Suprapubic skin (tissue), 4 donors: ENCODE data around the gene ANO2.

Experiments
- EP300 ChIP-seq: sonication (generic); formaldehyde crosslinking; IDR thresholded peaks from one replicate; pipeline ENCODE4 v1.6.1; 2017; ENCODE audit warnings: antibody characterized with exemption
- POLR2A ChIP-seq, 2 donors: fragments of 450-650 bp; IDR thresholded peaks; one replicate each; pipeline ENCODE4 v1.6.1; 2017; ENCODE audit warnings: antibody characterized with exemption in 2 of 2, mild to moderate bottlenecking in 2 of 2, moderate library complexity in 2 of 2
- POLR2AphosphoS5 ChIP-seq, 3 donors: sonication (generic); formaldehyde crosslinking; IDR thresholded peaks; one replicate each; pipeline ENCODE4 v1.6.1; 2017; ENCODE audit warnings: antibody characterized with exemption in 3 of 3
- TF ChIP-seq, protein P1 (sequence below), 2 donors: fragments of 200-600 bp in 1 of 2; fragments of 450-650 bp in 1 of 2; sonication (generic) in 1 of 2; IDR thresholded peaks; one replicate each; pipeline ENCODE4 v1.5.1; 2016 to 2019; ENCODE audit warnings: antibody characterized with exemption in 2 of 2, mild to moderate bottlenecking in 1 of 2, moderate library complexity in 1 of 2

DNA sequence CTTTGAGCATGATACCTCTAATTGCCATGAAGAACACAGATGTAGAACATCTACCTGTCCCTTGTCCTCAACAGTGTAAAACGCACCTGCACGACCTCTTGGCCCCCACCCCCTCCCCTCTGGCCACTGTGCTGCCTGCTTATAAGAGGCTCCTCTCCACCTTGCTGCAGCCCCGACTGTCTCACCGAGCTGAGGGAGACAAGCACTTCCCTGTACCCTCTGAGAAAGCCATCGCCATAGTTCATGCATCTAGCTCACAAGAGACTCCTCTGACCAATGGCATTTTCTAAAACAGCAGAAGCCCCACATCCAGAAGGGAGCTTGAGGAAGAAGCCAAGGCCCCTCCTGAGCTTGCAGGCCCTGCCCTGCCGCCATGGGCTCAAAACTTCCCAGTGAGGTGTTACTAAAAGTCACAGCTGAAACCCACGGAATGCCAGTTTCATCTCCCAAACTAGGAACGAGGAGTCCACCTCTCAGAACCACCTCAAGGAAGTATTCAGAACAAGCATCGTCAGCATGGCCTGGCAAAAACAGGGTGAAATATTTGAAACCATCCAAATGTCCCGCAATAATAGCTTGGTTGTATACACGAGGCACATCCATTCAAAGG is 21.5 kb upstream of the ANO2 start:
- TF ChIP-seq POLR2A (IDR thresholded peaks at IDR 0.05) (no peak), EP300 (no peak), POLR2AphosphoS5 (IDR thresholded peaks at IDR 0.05) (no peak)
- TF ChIP-seq, protein P1, sequence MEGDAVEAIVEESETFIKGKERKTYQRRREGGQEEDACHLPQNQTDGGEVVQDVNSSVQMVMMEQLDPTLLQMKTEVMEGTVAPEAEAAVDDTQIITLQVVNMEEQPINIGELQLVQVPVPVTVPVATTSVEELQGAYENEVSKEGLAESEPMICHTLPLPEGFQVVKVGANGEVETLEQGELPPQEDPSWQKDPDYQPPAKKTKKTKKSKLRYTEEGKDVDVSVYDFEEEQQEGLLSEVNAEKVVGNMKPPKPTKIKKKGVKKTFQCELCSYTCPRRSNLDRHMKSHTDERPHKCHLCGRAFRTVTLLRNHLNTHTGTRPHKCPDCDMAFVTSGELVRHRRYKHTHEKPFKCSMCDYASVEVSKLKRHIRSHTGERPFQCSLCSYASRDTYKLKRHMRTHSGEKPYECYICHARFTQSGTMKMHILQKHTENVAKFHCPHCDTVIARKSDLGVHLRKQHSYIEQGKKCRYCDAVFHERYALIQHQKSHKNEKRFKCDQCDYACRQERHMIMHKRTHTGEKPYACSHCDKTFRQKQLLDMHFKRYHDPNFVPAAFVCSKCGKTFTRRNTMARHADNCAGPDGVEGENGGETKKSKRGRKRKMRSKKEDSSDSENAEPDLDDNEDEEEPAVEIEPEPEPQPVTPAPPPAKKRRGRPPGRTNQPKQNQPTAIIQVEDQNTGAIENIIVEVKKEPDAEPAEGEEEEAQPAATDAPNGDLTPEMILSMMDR (IDR thresholded peaks at IDR 0.05), result no peak
